DOHH2 (cell line): ENCODE data around the gene ARHGAP8.

ENCODE experiments used
- CTCF ChIP-seq: fragments of 200-600 bp; sonication (generic); IDR thresholded peaks from one replicate; pipeline ENCODE4 v1.5.1; 2014; ENCODE audit warnings: antibody characterized with exemption, mild to moderate bottlenecking, low read depth, low read length; ENCODE audit not compliant: poor library complexity, severe bottlenecking
- EZH2phosphoT487 ChIP-seq: fragments of 200-600 bp; sonication (generic); IDR thresholded peaks from 2 replicates; pipeline ENCODE4 v1.6.1; 2017; ENCODE audit warnings: borderline replicate concordance, mild to moderate bottlenecking, antibody characterized with exemption, low read length, moderate library complexity, mixed read lengths

- TF ChIP-seq CTCF: no peak
- no peak for TF ChIP-seq EZH2phosphoT487
These were observed 142.4 kb downstream of the ARHGAP8 start for GRCh38 chr22:44894782-44895181.
